Astrocyte (in vitro differentiated cells and primary cell): Measurements from ENCODE around the gene TESK2.

ENCODE experiments used
- EZH2 ChIP-seq: IDR thresholded peaks from 2 replicates; pipeline ENCODE4 v1.6.1; 2012; ENCODE audit warnings: mild to moderate bottlenecking, low read length, inconsistent platforms; ENCODE audit not compliant: insufficient read depth
- TF ChIP-seq, protein P1 (sequence below): IDR thresholded peaks from 2 replicates; pipeline ENCODE4 v1.5.1; 2011; ENCODE audit warnings: low read depth, mild to moderate bottlenecking, inconsistent platforms, low read length, moderate library complexity; ENCODE audit not compliant: insufficient read depth

DNA sequence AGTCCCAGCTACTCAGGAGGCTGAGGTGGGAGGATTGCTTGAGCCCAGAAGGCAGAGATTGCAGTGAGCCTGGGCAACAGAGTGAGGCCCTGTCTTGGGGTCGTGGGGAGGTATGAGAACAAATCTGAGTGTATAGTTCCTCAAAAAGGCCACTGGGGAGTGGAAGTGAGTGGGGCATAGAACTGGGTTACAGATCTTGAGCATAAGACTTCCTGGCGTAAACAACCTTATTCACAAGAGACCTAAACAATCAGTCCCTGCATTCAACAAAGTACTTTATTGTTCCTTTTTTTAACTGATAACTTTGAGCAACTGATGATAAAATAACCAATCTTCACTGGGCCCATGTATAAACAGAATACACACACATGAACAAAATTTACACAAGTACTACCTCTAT is 78.1 kb downstream of the TESK2 start:
- TF ChIP-seq, protein P1, sequence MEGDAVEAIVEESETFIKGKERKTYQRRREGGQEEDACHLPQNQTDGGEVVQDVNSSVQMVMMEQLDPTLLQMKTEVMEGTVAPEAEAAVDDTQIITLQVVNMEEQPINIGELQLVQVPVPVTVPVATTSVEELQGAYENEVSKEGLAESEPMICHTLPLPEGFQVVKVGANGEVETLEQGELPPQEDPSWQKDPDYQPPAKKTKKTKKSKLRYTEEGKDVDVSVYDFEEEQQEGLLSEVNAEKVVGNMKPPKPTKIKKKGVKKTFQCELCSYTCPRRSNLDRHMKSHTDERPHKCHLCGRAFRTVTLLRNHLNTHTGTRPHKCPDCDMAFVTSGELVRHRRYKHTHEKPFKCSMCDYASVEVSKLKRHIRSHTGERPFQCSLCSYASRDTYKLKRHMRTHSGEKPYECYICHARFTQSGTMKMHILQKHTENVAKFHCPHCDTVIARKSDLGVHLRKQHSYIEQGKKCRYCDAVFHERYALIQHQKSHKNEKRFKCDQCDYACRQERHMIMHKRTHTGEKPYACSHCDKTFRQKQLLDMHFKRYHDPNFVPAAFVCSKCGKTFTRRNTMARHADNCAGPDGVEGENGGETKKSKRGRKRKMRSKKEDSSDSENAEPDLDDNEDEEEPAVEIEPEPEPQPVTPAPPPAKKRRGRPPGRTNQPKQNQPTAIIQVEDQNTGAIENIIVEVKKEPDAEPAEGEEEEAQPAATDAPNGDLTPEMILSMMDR = no peak
- no peak for TF ChIP-seq EZH2
